Measurements from ENCODE around the gene DPYSL5. TPM values are rescaled to one million over a fixed set of nuclear protein-coding genes. Genes with fewer than 3 reads are reported as not detected.
"Not testable (repeated sequence)": the region's sequence is repeated elsewhere in the genome, so short reads cannot be mapped to it uniquely, and the experiment has no call there.

Gene DPYSL5
- total RNA-seq, 4 donors from 2014 or later, result not detected

DNA sequence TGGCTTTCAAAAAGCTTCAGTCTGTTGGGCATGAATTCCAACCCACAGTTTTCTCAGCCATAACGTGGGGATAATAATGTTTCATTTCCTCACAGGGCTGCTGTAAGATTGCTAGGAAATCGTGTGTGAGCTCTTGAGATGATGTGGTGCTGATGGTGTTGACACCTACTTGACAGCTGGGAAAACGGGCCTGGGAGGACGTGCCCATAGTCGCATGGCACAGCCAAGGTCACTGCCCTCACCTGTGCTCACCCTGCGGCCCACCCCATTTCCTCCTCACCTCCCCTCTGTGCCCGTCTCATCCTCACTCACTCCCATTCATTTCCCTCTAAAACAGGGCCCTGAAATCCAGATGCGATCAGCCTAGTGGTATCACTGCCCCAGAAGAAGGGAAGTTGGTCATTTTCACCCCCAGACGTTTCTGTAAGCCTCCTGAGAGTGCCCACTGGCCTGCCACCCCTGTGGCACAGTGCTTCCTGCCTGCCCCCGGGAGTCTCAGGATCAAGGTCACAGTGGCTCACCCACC is 33.0 kb downstream of the DPYSL5 start:
- H3K27me3 ChIP-seq, result no peaks in the 10 kb centered on the region
- whole genome bisulfite sequencing, 2 donors, result 72 to 76% methylated on average over 10 of the region's 10 CpGs
- H3K27ac ChIP-seq, result no peak overlapping the region
- H3K9me3 ChIP-seq, result no peaks in the 10 kb centered on the region
- TF ChIP-seq EP300 (IDR thresholded peaks at IDR 0.05) (no peak), POLR2A (IDR thresholded peaks at IDR 0.05) (no peak)
- TF ChIP-seq, protein P1, sequence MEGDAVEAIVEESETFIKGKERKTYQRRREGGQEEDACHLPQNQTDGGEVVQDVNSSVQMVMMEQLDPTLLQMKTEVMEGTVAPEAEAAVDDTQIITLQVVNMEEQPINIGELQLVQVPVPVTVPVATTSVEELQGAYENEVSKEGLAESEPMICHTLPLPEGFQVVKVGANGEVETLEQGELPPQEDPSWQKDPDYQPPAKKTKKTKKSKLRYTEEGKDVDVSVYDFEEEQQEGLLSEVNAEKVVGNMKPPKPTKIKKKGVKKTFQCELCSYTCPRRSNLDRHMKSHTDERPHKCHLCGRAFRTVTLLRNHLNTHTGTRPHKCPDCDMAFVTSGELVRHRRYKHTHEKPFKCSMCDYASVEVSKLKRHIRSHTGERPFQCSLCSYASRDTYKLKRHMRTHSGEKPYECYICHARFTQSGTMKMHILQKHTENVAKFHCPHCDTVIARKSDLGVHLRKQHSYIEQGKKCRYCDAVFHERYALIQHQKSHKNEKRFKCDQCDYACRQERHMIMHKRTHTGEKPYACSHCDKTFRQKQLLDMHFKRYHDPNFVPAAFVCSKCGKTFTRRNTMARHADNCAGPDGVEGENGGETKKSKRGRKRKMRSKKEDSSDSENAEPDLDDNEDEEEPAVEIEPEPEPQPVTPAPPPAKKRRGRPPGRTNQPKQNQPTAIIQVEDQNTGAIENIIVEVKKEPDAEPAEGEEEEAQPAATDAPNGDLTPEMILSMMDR (IDR thresholded peaks at IDR 0.05), result no peak
- DNase-seq (ENCODE audit: low spot score in 2 of 2), result no peak
- no peaks in the 10 kb centered on the region for H3K4me1 ChIP-seq
- no peaks in the 10 kb centered on the region for H3K36me3 ChIP-seq
- H3K4me3 ChIP-seq, result no peak overlapping the region

DNA sequence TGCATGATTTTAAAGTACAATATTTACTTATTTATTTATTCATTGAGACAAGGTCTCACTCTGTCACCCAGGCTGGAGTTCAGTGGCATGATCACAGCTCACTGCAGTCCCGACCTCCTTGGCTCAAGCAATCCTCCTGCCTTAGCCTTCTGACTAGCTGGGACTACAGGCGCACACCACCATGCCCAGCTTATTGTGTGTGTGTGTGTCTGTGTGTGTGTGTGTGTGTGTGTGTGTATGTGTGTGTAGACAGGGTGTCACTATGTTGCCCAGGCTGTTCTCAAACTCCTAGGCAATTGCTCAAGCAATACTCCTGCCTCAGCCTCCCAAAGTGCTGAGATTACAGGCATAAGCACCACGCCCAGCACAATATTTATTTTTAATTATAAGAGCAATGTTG is 34.3 kb downstream of the DPYSL5 start:
- DNase-seq (ENCODE audit: low spot score in 2 of 2), result not testable (repeated sequence)

DNA sequence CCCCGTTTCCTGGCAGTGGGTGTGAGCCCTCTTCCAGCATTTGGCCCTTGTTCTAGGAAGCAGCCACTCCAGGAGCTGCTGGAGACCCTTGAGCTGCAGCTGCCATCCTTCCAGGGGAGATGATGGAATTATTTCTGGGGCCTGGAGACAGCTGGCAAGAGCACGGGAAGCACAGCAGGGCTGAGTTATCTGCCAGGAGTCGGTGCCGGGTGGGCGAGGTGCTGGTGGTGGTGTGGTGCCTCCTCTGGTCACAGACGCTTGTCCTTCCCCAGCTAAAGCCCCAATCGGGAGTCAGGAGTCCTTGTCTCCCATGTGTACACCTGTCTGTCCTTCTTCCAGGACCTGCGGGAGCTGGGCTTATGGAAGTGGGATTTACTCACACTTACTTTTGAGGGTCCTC is 36.0 kb downstream of the DPYSL5 start:
- Histone ChIP-seq H3K4me3 (no peak overlapping the region), H3K9me3 (no peaks in the 10 kb centered on the region), H3K27me3 (no peaks in the 10 kb centered on the region), H3K4me1 (no peaks in the 10 kb centered on the region), H3K36me3 (no peaks in the 10 kb centered on the region), H3K27ac (no peak overlapping the region)
- DNase-seq (ENCODE audit: low spot score in 2 of 2), result no peak
- TF ChIP-seq POLR2A (IDR thresholded peaks at IDR 0.05), result no peak
- TF ChIP-seq EP300 (IDR thresholded peaks at IDR 0.05), result no peak
- TF ChIP-seq, protein P1 (IDR thresholded peaks at IDR 0.05), result no peak
- WGBS, 2 donors, result 77 to 91% methylated on average over 8 of the region's 8 CpGs

More for the DNA sequence above, 34.3 kb downstream of the DPYSL5 start:
- not testable (repeated sequence) for H3K27me3 ChIP-seq, H3K4me1 ChIP-seq, H3K4me3 ChIP-seq, H3K27ac ChIP-seq, H3K36me3 ChIP-seq, H3K9me3 ChIP-seq
- 84 to 88% methylated on average over 3 of the region's 3 CpGs for WGBS, 2 donors

DNA sequence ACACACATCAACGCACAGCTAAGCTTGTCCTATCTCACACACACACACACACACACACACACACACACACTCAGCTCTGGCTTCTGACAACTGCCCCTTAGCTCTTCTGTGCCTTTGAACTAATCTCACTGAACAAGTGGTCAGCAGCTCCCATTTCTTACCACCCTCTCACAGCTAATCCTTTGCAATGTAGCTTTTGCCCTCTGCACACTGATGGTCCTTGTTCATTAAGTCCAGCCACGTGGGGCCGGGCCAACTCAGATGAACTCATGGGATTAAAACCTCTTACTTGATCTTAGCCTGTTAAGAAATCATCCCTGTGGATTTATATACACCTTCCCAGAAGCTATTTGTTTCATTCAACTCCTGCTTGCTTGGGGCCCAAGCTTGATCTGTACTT is 36.6 kb downstream of the DPYSL5 start:
- 66 to 70% methylated on average over 3 of the region's 3 CpGs for WGBS, 2 donors
- no peaks in the 10 kb centered on the region for H3K4me1 ChIP-seq
- DNase-seq (ENCODE audit: low spot score in 2 of 2), result no peak

DNA sequence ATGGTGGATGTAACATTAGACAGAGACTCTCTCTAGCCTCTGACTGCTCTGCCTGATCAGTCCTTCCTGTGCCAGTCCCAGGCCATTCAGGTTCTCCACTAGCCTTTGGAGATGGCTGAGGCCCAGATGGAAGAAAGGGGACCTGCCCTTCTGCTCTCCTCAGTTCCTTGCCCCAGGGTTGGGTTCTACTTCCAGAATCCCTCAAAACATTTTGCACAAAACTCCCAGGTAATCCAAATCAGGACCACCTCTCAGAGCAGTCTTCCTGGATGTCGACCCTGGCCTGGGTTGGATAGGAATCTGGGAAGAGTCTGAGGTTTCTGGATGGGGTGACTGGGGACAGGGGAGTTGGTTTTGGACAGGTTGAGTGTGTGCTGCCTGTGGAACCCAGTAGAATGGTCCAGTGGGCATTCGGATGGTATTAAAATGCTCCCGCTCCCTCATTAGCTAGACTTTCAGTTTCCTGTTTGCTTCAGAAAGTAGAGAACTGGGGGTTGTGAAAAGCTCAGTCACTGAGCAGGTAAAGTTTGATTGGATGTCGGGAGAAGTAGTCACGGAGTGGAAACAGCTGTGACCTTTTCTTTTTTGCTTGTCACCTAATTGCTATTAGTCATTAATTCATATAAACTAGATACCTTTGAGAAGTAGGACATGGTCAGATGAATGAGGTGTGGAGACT is 37.9 kb downstream of the DPYSL5 start:
- H3K4me1 ChIP-seq, result no peaks in the 10 kb centered on the region
- DNase-seq (ENCODE audit: low spot score in 2 of 2), result no peak

More for the DNA sequence above, 36.6 kb downstream of the DPYSL5 start:
- Histone ChIP-seq H3K27me3 (no peaks in the 10 kb centered on the region), H3K27ac (no peak overlapping the region), H3K4me3 (no peak overlapping the region), H3K36me3 (no peaks in the 10 kb centered on the region), H3K9me3 (no peaks in the 10 kb centered on the region)
- TF ChIP-seq POLR2A (IDR thresholded peaks at IDR 0.05) (no peak), EP300 (IDR thresholded peaks at IDR 0.05) (no peak)
- TF ChIP-seq, protein P1 (IDR thresholded peaks at IDR 0.05), result no peak

More for the DNA sequence above, 37.9 kb downstream of the DPYSL5 start:
- H3K27ac ChIP-seq, result no peak overlapping the region
- H3K36me3 ChIP-seq, result no peaks in the 10 kb centered on the region
- WGBS, 2 donors, result 78 to 81% methylated on average over 5 of the region's 5 CpGs
- TF ChIP-seq EP300 (IDR thresholded peaks at IDR 0.05), result no peak
- TF ChIP-seq POLR2A (IDR thresholded peaks at IDR 0.05), result no peak
- TF ChIP-seq, protein P1 (IDR thresholded peaks at IDR 0.05), result no peak
- H3K27me3 ChIP-seq, result no peaks in the 10 kb centered on the region
- H3K4me3 ChIP-seq, result no peak overlapping the region
- H3K9me3 ChIP-seq, result no peaks in the 10 kb centered on the region

Measured in tibial nerve (tissue), 4 donors.